Measurements from ENCODE around the gene SDR42E2.
"Not testable (repeated sequence)": the region's sequence is repeated elsewhere in the genome, so short reads cannot be mapped to it uniquely, and the experiment has no call there.

SDR42E2 gene

DNA sequence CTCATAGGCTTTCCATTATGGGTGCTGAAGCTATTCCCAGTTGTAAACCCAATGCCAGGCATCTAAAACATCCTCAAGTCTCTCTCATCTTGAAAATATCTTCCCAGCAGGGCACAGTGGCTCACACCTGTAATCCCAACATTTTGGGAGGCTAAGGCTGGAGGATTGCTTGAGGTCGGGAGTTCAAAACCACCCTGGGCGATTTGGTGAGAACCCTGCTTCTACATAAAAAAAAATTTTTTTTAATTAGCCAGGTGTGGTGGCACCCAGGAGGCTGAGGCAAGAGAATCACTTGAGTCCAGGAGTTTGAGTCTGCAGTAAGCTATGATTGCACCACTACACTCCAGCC is 30.7 kb downstream of the SDR42E2 start:
- TF ChIP-seq, protein P1, sequence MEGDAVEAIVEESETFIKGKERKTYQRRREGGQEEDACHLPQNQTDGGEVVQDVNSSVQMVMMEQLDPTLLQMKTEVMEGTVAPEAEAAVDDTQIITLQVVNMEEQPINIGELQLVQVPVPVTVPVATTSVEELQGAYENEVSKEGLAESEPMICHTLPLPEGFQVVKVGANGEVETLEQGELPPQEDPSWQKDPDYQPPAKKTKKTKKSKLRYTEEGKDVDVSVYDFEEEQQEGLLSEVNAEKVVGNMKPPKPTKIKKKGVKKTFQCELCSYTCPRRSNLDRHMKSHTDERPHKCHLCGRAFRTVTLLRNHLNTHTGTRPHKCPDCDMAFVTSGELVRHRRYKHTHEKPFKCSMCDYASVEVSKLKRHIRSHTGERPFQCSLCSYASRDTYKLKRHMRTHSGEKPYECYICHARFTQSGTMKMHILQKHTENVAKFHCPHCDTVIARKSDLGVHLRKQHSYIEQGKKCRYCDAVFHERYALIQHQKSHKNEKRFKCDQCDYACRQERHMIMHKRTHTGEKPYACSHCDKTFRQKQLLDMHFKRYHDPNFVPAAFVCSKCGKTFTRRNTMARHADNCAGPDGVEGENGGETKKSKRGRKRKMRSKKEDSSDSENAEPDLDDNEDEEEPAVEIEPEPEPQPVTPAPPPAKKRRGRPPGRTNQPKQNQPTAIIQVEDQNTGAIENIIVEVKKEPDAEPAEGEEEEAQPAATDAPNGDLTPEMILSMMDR (IDR thresholded peaks at IDR 0.05; ENCODE audit: low read depth, low read length): no peak
- no peak overlapping the region for H3K4me3 ChIP-seq (ENCODE audit: low read depth, low read length)

DNA sequence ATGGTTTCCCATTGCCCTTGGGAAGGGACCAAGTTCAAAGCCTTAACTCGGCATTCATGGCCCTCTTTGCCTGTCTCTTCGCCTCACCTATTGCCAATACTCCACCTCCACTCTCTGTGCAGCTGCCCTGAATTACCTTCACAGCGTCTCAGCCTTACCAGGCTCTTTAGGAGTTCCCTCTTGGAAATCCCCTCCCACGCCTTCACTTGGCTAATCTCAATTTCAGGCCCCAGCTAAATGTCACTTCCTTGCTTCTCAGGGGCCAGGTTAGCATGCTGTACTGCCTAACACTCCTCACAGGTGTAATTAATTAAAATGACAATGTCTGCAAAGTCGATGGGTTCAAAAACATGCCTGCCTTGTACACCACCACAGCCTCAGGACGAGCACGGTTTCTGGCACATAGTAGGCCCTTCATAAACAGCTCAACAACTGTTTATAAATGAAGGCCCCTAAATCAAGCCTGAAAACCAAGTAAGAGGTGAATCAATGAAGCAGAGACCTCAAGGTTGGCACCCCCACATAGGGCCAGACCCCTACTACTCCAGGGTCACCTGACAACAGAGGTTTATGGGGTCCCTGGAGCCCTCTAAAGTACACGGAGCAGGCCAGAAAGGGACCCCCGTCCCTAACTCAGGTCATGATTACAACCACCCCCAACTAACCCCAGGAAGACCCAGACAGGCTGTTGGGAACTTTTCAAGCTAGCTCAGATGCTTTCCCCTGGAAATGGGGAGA is 32.6 kb downstream of the SDR42E2 start:
- no peak overlapping the region for H3K4me3 ChIP-seq (ENCODE audit: low read depth, low read length)
- TF ChIP-seq, protein P1 (IDR thresholded peaks at IDR 0.05; ENCODE audit: low read depth, low read length): no peak

DNA sequence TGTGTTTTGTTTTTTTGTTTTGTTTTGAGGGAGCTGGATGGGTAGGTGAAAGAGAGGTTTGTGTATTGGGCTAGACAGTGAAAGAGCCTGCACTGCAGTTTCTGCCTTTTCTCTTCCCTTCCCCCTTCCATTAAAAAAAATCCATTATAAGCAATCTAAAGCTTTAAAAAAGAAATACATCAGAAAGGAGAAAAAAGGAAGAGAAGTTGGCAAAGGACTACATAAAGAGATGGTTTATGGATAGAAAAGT is 33.1 kb downstream of the SDR42E2 start:
- TF ChIP-seq, protein P1 (IDR thresholded peaks at IDR 0.05; ENCODE audit: low read depth, low read length): no peak
- no peak overlapping the region for H3K4me3 ChIP-seq (ENCODE audit: low read depth, low read length)

DNA sequence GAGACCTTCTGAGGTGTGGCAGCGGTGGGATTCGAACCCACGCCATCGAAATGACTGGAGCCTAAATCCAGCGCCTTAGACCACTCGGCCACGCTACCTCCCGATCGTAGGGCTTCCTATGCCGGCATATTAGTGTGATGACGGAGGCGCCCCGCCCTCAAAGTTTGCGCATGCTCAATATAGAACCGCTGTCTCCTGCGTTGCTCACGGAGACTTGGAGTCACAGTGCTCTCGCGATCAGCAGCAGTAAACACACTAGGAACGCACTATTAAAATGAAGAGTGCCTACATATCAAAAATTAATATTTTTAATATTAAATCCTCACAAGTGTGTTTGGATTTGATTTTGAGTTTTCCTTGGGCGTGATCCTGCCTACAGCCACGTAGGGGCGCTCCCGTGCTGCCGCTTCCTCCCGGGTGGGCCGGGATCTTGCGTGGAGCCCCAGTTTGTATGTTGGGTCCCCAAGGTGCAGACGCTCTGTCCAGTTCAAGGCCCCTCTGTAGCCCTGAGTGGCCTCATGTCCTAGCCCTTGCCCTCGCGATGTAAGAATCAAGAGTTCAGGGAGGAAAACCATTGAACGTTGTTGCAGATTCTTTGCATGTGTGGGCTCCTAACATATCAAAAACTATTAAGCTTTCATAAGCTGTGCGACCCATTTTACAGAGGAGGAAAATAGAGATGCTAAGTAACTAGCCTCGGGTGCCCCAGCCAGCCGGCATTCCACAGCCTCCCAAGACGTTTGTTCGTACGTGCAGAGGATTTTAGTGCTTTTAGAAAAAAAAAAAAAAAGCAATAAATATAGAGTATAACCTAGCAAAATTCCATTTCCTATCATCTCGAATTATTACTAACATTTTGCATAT is 33.6 kb downstream of the SDR42E2 start:
- TF ChIP-seq, protein P1 (IDR thresholded peaks at IDR 0.05; ENCODE audit: low read depth, low read length): peak; percentile 85
- peak overlapping the region; percentile 60 for H3K4me3 ChIP-seq (ENCODE audit: low read depth, low read length)

DNA sequence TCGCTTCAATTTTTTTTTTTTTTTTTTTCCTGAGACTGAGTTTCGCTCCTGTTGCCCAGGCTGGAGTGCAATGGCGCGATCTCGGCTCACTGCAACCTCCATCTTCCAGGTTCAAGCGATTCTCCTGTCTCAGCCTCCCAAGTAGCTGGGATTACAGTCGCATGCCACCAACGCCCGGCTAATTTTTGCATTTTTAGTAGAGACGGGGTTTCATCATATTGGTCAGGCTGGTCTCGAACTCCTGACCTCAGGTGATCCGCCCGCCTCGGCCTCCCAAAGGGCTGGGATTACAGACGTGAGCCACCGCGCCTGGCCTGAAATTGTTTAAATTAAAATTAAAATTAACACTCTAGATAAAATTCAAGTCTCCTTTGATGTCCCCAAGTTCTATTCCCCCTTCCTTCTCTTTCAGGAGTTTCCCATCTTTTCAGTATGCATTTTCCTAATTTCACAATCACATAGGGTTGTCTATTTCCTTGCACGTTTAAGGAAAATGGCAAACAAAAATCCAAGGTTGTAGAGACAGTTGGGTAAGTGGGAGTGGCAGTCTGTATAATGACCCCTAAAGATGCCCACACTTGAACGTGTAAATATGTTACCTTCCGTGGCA is 34.4 kb downstream of the SDR42E2 start:
- not testable (repeated sequence) for H3K4me3 ChIP-seq (ENCODE audit: low read depth, low read length)

DNA sequence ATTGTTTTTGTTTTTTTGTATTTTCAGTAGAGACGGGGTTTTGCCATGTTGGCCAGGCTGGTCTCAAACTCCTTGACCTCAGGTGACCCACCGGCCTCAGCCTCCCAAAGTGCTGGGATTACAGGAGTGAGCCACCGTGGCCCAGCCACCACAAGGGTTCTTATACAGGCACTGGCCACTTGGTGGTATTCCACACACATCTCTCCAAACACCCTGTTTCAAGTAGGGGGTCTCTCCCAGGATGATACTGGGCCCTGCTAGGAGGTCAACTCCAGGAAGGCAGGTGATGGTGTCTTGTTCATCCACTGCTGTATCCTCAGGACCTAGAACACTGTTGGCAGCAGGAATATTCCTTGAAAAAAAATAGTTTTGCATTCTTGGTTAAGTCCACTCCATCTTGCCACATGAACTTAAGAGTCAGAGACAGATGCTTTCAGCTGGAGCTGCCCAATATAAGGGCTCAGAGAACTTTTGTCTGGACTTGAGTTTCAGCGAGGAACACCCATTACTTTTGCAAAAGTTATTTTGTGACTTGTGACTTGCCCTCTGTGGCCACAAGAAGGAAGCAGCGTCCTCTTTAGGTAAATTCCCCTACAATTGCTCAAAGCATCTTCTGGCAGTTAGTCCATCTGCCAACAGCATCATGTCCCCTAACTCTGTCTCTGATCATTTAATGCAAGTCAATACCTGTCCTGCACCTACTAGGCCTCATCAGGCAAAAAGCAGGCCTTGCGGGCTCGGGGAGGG is 36.4 kb downstream of the SDR42E2 start:
- no peak overlapping the region for H3K4me3 ChIP-seq (ENCODE audit: low read depth, low read length)
- TF ChIP-seq, protein P1 (IDR thresholded peaks at IDR 0.05; ENCODE audit: low read depth, low read length): no peak

DNA sequence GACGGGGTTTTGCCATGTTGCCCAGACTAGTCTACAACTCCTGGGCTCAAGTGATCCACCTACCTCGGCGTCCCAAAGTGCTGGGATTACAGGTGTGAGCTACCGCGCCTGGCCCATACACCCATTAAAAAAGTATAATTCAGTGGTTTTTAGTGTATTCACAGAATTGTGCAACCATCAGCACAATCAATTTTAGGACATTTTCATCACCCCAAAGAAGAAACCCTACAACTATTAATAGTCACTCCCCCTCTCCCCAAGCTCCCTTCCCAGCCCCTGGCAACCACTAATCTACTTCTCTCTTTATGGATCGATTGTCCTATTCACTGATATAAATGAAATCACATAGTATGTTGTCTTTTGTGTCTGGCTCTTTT is 39.9 kb downstream of the SDR42E2 start:
- TF ChIP-seq, protein P1 (IDR thresholded peaks at IDR 0.05; ENCODE audit: low read depth, low read length): no peak
- H3K4me3 ChIP-seq (ENCODE audit: low read depth, low read length): no peak overlapping the region
